Activated T-helper 9 cell treated with anti-CD3 and anti-CD28 coated beads, Interleukin-2, amount 50 U/mL, for 16 hours (primary cell): Measurements from ENCODE around the gene NOX1.
"Not testable (repeated sequence)": the region's sequence is repeated elsewhere in the genome, so short reads cannot be mapped to it uniquely, and the experiment has no call there.

Experiments used
- DNase-seq: peaks from one replicate; pipeline ENCODE4 v3.0.0-alpha.2; 2020; ENCODE audit warnings: low read depth

The NOX1 gene

DNA sequence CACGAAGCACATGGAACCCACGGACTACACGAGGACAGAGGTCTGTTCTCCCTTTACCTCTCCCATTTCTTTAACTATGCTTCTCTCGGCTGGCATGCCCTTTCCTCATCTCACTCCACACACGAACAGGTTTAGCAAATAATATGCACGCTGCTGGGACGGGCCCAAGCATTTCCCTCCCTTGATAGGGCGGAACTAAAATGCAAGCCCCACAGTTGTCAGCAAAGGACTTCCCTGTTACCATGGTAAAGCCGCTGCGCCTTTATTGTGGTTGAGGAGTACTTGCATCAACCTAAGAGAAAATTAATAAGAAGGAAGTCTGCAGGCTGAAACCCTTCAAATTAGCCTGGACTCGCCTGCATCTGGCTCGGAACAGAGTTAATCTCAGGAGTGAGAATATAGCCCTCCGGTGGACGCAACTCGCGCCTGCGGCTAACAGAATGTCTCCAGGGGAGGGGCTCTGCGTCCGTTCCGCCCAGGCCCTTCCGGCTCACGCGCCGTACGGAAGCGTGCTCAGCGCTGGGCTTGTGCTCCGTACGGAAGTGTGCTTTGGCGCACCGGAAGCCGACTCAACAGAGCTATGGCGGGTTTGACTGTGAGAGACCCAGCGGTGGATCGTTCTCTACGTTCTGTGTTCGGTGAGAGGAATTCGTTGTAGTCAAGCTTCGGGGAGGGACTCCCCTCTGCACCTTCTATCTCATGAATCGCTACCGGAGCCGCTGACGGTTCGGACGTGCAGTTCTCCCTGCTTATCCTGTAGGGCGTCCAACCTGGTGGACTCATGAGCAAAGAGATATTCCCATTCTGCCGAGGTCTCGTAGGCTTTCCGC, 54.1 kb downstream of the NOX1 start, which contains the start of gene CSTF2:
Gene CSTF2 (plus strand): TSS at position 555 of the 830 bp plus-strand sequence. CDS start 26 bp downstream, at position 581.
- DNase-seq = peak; percentile 70

- no peak for DNase-seq
Observed at GRCh38 chrX:100819534-100819836, 54.7 kb downstream of the NOX1 start.

DNA sequence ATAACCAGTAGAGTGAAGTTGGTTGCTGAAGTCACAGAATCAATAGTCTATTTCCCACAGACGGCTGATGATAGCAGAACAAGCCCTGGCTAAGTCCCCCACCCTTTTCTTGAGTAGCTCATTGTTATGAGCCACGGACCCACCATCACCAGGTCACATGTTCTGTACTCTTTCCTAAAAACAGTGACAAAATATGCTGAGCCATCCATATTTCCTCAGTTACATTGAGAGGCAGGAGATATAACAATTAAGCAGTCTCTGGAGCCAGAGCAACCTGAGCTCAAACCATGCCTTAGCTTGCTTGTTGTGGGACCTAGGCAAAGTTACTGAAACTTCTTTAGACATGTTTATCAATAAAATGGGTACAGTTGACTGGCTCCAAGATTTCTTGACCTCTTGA, 56.8 kb downstream of the NOX1 start:
- DNase-seq = no peak

GRCh38 chrX:100812216-100813158, 61.7 kb downstream of the NOX1 start:
- DNase-seq = no peak

DNA sequence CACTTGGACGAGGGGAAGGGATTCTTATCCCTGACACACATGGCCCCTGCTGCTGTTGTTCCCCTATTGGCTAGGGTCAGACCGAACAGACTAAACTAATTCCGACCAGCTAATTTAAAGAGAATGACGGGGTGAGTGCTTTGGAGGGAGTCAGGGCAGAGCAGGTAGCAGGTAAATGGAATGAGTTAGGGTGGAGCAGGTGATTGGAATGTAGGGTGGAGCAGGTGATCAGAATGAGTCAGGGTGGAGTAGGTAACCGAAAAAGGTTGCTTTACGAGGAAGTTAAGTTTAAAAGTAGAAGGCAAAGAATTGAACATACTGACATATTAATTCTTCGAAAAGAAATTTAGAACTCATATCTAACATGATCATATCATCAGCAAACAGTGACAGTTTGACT, 65.9 kb downstream of the NOX1 start:
- DNase-seq = not testable (repeated sequence)

- no peak for DNase-seq
Observed at GRCh38 chrX:100804780-100805179, 69.4 kb downstream of the NOX1 start.

DNA sequence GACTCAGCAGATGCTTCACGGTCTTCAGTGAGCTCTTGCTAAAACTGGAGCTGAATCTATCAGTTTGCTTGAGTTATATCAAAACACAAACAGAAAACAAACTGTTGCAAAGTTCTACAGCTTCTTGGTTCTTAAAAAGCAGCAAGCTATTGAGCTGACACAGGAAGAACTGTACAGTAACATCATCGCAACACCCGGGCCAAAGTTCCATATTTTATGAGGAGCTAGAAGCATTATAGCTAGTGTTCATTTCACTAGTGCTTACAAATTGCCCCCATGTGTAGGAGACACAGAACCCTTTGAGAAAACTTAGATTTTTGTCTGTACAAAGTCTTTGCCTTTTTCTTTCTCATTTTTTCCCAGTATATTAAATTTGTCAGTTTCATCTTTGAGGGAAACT, 71.3 kb downstream of the NOX1 start:
- DNase-seq = no peak

DNA sequence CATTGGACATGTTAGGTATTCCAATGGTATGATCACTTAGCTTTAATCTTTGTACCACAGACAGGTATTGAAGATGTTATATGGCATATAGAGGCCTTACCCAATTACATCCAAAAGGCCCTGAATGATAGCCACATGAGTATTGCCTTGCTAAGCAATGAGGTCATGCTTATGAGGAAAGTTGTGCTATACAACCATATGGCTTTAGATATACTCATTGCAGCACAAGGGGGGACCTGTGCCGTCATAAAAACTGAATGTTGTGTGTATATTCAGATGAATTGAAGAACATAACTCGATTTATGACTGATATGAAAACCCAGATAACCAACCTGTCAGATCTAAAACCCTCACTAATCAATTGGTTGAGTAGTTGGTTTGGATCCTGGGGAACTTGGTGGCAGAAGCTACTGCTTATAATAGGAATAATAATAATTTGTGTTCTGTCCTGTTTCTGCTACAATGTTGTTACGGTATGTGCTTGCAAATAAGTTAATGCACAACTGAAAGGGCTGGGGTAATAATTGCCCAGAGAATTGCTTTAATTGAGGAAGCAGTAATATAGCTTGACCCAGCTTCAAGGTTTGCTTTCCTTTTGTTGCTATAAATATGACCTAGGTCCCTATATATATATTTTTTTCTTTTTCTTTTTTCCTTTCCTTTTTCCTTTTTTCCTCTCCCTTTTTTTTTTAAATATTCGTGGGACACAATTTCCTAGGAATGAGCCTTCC, 75.5 kb downstream of the NOX1 start:
- no peak for DNase-seq

- DNase-seq = no peak
Observed at GRCh38 chrX:100797359-100797758, 76.8 kb downstream of the NOX1 start.

GRCh38 chrX:100796371-100796770, 77.8 kb downstream of the NOX1 start:
- DNase-seq = not testable (repeated sequence)
